Measurements from ENCODE around the gene ADGRG1.
"Not testable (repeated sequence)": the region's sequence is repeated elsewhere in the genome, so short reads cannot be mapped to it uniquely, and the experiment has no call there.

The ADGRG1 gene

DNA sequence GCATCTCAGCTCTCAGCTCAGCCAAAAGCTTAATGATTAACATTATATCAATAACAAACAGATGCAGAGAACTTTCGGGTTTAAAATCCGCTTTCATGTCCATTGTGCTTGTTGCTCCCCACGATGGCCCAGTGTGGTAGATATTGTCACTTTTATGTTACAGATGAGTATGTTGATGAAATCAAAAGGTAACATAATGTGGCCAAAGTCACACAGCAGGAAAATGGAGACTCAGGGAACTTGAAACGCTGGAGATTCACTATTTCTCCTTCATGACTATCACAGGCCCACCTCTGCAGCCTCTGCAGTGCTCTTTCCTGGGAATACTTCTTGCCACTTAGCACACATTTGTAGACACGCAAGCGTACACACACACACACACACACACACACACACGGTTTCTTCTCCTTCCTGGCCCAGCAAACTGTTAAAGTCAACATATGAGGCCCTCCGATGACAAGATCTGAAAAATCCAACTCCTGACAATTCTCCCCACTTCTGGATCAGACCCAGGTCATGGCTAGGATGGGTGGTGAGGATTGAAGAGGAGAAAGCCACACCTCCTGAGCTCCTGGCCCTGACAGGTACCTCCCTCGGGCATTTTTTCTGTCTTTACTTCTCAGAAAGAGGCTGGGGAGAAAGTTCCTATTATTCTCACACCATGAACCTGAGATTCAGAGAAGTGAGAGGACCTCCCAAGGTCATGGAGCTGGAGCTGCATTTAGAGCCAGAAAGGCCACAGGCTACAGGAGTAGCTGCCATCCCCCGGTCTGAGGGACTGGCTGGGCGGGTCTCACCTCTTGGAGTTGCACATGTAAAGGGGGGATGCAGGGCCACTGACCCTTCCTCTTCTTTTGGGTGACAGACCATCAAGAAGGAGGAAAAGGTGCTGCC, 75.8 kb downstream of the ADGRG1 start:
- no peak for DNase-seq

GRCh38 chr16:57704905-57705852, 76.7 kb downstream of the ADGRG1 start:
- DNase-seq = no peak

DNA sequence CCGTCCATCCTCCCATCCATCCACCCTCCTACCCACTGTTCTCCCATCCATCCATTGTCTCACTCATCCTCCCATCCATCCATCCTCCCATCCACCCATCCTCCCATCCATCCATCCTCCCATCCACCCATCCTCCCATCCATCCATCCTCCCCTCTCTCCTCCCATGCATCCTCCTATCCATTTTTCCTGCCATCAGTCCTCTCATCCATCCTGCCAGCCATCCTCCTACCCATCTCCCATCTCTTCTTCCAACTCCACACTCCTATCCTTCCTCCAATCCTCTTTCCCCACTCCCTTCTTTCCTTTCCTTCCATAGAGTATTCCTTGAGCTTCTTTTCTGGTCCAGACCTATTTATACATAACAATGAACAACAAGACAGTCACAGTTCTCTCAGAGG, 78.3 kb downstream of the ADGRG1 start:
- DNase-seq = no peak

DNA sequence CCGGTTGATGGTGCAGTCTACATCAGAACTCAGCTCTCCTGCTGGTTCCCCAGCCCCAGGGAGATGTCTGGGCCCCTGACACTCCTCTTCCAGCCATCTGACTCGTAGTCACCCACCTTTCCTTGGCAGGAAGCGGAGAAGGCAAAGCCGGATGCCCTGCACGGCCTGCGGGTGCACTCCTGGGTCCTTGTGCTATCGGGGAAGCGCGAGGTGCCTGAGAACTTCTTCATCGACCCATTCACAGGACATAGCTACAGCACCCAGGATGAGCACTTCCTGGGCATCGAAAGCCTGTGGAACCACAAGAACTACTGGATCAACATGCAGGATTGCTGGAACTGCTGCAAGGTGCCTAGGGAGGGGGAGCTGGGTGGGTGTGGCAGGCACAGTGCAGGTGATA, 78.9 kb downstream of the ADGRG1 start:
- DNase-seq = no peak

GRCh38 chr16:57708168-57708567, 79.7 kb downstream of the ADGRG1 start:
- no peak for DNase-seq

- no peak for DNase-seq
These were observed 81.2 kb downstream of the ADGRG1 start for GRCh38 chr16:57709663-57710062.

GRCh38 chr16:57711346-57711745, 82.9 kb downstream of the ADGRG1 start:
- DNase-seq = peak; percentile 4 to 74

GRCh38 chr16:57711993-57712392, 83.6 kb downstream of the ADGRG1 start:
- no peak for DNase-seq

DNA sequence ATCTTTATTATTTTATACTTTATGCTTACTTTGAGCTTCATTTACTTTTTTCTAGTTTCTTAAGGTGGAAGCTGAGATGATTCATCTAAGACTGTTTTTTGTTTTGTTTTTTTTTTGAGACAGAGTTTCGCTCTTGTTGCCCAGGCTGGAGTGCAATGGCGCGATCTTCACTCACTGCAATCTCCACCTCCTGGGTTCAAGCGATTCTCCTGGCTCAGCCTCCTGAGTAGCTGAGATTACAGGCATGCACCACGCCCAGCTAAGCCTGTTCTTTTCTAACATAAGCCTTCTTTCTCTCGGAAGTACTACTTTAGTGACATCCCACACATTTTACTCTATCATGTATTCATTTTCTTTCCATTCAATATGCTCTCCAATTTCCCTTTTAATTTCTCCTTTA, 84.1 kb downstream of the ADGRG1 start:
- DNase-seq = not testable (repeated sequence)

DNA sequence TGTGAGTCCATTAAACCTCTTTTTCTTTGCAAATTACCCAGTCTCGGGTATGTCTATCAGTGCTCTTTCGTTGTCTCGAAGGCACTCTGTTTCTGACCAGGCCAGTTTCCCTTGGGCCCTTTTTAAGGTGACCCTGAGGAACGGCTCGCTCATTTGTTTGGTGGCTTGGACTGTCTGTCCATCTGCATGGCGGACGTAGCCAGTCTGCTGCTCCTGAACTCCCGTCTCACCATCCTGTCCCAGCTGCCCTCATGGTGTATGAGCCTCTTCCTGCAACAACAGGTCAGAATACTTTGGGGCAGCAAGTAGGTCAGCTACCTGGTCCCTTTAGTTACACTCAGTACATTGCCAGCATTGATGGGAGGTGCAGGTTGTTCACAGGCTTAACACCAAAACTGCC, 85.2 kb downstream of the ADGRG1 start:
- no peak for DNase-seq

DNA sequence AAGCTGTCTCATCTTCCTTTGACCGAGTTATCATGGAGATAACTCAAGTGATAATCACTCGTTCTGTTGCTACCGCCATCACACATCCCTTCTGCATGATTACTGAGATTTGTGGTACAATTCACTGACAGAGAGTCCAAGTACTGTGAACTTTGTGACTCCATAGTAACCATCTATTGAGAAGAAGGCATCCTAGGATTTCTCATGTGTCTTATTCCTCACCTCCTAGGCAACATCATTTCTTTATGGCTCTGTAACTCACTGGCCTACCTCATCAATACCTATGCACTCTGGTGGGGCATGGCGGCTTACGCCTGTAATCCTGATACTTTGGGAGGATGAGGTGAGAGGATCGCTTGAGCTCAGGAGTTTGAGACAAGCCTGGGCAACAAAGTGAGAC, 85.6 kb downstream of the ADGRG1 start:
- no peak for DNase-seq
